Panc1 (cell line): ENCODE measurements around the gene STAM2. TPM values are rescaled to one million over a fixed set of nuclear protein-coding genes. Genes with fewer than 3 reads are reported as not detected.

Experiments used
- ATAC-seq: fragments of 200-7000 bp; cut with Tn5 transposase; 2 replicates; pipeline ENCODE4 v1.9.1; 2020; ENCODE audit warnings: mild to moderate bottlenecking, moderate library complexity
- BruUV-seq: library from RNA; stranded (reverse); fragments of 400-500 nt; replicated peaks from 2 replicates; lab custom pipeline; 2021; lab: Mats Ljungman, UMichigan
- CTCF ChIA-PET: fragments of 300-600 bp; sonication (Branson Sonifier 250); formaldehyde crosslinking; loops from one replicate; lab custom pipeline; 2022; ENCODE audit warnings: antibody characterized with exemption; lab: Charles Lee
- POLR2A ChIA-PET: fragments of 300-600 bp; sonication (Branson Sonifier 250); formaldehyde crosslinking; loops from one replicate; lab custom pipeline; 2022; ENCODE audit warnings: antibody characterized with exemption; lab: Charles Lee
- DNase-seq: peaks from one replicate; pipeline ENCODE4 v3.0.0-alpha.2; 2010; ENCODE audit warnings: low read depth, low spot score
- H3K27ac ChIP-seq: 2 replicates; pipeline ENCODE4 v1.5.1; 2011; ENCODE audit warnings: mild to moderate bottlenecking, low read length, inconsistent platforms
- H3K27me3 ChIP-seq: fragments of 200-500 bp; sonication (Bioruptor generic); 2 replicates; pipeline ENCODE4 v1.6.0; 2014; ENCODE audit warnings: low read length, inconsistent platforms; ENCODE audit not compliant: control insufficient read depth, insufficient read depth
- H3K36me3 ChIP-seq: fragments of 200-500 bp; sonication (Bioruptor generic); 2 replicates; pipeline ENCODE4 v1.5.1; 2014; ENCODE audit warnings: inconsistent platforms, mild to moderate bottlenecking, low read length, moderate library complexity; ENCODE audit not compliant: control insufficient read depth, insufficient read depth
- H3K4me1 ChIP-seq: 2 replicates; pipeline ENCODE4 v1.5.1; 2011; ENCODE audit warnings: inconsistent platforms, mild to moderate bottlenecking, low read length, moderate library complexity; ENCODE audit not compliant: control insufficient read depth, insufficient read depth
- H3K4me3 ChIP-seq, 2 experiments: 2 replicates each; pipeline ENCODE4 v1.5.1; 2011 to 2012; ENCODE audit warnings: low read depth in 2 of 2, low read length in 2 of 2, mild to moderate bottlenecking in 2 of 2, inconsistent platforms in 1 of 2, moderate library complexity in 1 of 2
- H3K9me3 ChIP-seq: fragments of 200-500 bp; sonication (Bioruptor generic); 2 replicates; pipeline ENCODE4 v1.5.1; 2014; ENCODE audit warnings: low read depth, mild to moderate bottlenecking, inconsistent platforms, low read length, moderate library complexity; ENCODE audit not compliant: control insufficient read depth, insufficient read depth
- POLR2AphosphoS5 ChIP-seq: IDR thresholded peaks from 2 replicates; pipeline ENCODE4 v1.6.1; 2012; ENCODE audit warnings: mild to moderate bottlenecking, low read depth, low read length, moderate library complexity
- SIN3A ChIP-seq: IDR thresholded peaks from 2 replicates; pipeline ENCODE4 v1.6.1; 2012; ENCODE audit warnings: low read depth, mild to moderate bottlenecking, low read length, moderate library complexity, borderline replicate concordance; ENCODE audit not compliant: insufficient read depth
- TCF7L2 ChIP-seq: IDR thresholded peaks from 2 replicates; pipeline ENCODE4 v1.6.1; 2011; ENCODE audit warnings: mild to moderate bottlenecking, low read depth, low read length, inconsistent platforms
- in situ Hi-C: cut with HindIII; loops from 2 replicates; pipeline ENCODE4 v1.10.0; 2016; ENCODE audit warnings: low sequenced_read_pairs, low pct_unique_long_range_greater_than_20kb
- intact Hi-C: fragments of 100-400 bp; cut with micrococcal nuclease; formaldehyde crosslinking; loops from one replicate; pipeline ENCODE4 v1.10.0; 2022; ENCODE audit not compliant: unreplicated experiment
- total RNA-seq: library from RNA; stranded (reverse); gene quantifications from one replicate; pipeline ENCODE4 v1.2.1, GENCODE V29; 2021; ENCODE audit not compliant: unreplicated experiment
- TF ChIP-seq, protein P1 (sequence below): fragments of 450-650 bp; IDR thresholded peaks from 2 replicates; pipeline ENCODE4 v1.5.1; 2017; ENCODE audit warnings: mild to moderate bottlenecking
- TF ChIP-seq, protein P2 (sequence below), 2 experiments: IDR thresholded peaks; 2 replicates each; pipeline ENCODE4 v1.6.1; 2011 to 2012; ENCODE audit warnings: low read depth in 2 of 2, control low read depth in 1 of 2, low read length in 1 of 2, mild to moderate bottlenecking in 1 of 2, moderate library complexity in 1 of 2; ENCODE audit not compliant: insufficient read depth in 1 of 2

The STAM2 gene
- total RNA-seq, 1 experiment from 2014 or later = 29.1 TPM

DNA sequence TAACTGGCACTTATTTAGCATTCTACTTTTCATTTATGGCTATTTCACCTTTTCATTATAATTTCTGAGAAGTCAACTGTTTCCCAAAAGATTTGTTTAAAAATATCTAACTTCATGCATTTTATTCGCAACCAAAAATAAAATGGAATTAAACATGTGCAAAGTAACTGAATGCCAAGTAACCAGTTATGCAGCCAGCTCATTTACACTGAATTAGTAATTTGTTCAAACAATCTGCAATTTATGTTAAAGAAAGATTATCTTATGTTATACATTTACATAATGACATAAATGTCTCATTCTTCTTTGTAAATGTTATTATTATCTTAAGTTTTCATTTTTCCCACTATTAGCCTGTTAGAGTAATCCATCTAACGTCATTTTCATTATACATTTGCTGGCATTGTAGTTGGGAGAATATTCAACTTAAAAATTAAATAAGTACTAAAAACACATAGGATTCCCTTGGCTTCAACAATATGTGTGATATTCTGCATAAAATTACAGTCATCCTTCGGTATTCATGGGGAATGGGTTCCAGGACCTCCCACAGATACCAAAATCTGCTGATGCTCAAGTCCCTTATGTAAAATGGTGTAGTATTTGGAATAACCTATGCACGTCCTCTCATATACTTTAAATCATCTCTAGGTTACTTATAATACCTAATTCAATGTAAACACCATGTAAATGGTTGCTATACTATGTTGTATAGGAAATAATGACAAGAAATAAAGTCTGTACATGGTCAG is 43.7 kb upstream of the STAM2 start:
- H3K4me3 ChIP-seq = no peak overlapping the region
- intact Hi-C loops = no loop called here
- DNase-seq (no peak), ATAC-seq (no peak)
- in situ Hi-C loops = no loop called here
- ChIA-PET CTCF (no interaction called here), POLR2A (no interaction called here)
- H3K36me3 ChIP-seq = no peaks in the 10 kb centered on the region; the same call in 1 of the 2 replicates
- no peaks in the 10 kb centered on the region for H3K4me1 ChIP-seq
- H3K27me3 ChIP-seq = no peaks in the 10 kb centered on the region
- no peak for TF ChIP-seq POLR2AphosphoS5
- BruUV-seq = no TSS peak
- no peaks in the 10 kb centered on the region for H3K9me3 ChIP-seq
- no peak overlapping the region for H3K27ac ChIP-seq

DNA sequence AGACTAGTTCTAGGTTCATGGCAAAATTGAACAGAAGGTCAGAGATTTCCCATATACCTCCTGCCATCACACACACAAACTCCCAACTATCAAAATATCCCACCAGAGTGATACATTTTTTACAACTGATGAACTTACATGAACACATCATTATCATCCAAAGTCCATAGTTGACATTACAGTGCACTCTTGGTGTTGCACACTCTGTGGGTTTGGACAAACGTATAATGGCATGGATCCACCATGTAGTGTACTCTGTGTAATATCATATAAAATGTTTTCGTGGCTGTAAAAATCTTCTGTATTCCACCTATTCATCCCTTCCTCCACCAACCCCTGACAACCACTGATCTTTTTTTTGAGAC is 25.9 kb upstream of the STAM2 start:
- CTCF ChIA-PET = no interaction called here
- no peak for DNase-seq

DNA sequence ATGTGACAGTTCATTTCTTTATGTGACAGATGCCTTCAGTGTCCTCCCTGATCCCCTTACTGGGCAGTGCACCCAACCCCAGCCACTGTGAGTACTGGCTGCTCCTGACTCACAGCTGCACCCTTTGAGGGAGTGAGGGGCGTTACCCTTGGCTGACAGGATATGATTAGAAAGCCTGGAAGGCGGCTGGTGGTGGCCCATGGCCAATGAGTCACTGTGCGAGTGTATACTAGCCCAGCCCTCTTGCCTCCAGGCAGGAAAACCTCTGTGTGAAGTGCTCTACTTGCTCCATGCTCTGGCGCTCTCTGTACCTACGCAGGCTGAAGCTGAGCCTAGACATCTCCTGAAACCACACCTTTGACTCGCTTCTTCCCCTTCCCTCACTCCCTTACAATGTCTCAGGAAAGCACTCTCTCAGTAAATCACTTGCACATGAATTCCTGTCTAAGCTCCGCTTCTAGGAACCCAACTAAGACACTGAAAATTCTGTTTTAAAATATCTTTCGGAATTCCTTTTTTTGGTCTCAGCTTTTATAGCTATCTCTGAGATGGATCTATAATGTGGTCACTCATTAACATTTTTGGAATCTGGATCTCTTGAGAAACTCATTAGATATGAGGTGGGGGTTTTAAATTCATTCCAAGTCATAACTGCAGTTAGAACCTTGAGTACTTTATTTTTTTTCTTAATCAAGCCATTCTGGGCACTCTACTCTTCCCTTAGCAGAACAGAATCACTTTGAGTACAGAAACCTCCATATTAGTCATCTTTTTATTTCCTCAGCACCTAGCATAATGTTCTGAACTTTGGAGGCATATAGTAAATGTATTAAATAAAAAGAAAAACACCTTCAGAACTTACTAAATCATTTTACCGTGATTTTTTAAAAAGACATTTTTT is 25.3 kb upstream of the STAM2 start:
- peak; percentile 97 for DNase-seq
- H3K27ac ChIP-seq = peak overlapping the region; percentile 75
- BruUV-seq = no TSS peak
- ATAC-seq = peak; percentile 100
- POLR2A ChIA-PET = interaction anchor here (0.6 kb wide), 1 partner anchor 278 kb away, joined by 5 read pairs; no protein-coding TSS in a partner anchor
- H3K27me3 ChIP-seq = no peaks in the 10 kb centered on the region
- in situ Hi-C loops = no loop called here
- no peaks in the 10 kb centered on the region for H3K9me3 ChIP-seq
- H3K4me3 ChIP-seq = peak overlapping the region; percentile 1 to 39; a peak in 3 of 4 replicates
- H3K4me1 ChIP-seq = peaks cover 12% of the 10 kb centered on the region
- CTCF ChIA-PET = no interaction called here
- TF ChIP-seq TCF7L2 = no peak
- peak; percentile 51; the same call in 1 of the 2 replicates for TF ChIP-seq POLR2AphosphoS5
- H3K36me3 ChIP-seq = no peaks in the 10 kb centered on the region
- intact Hi-C loops = no loop called here

More for the DNA sequence above, 25.9 kb upstream of the STAM2 start:
- Histone ChIP-seq H3K9me3 (no peaks in the 10 kb centered on the region), H3K4me1 (peaks cover 12% of the 10 kb centered on the region), H3K36me3 (no peaks in the 10 kb centered on the region), H3K27me3 (no peaks in the 10 kb centered on the region), H3K4me3 (no peak overlapping the region), H3K27ac (peak overlapping the region; percentile 75; the same call in 1 of the 2 replicates)
- ATAC-seq = no peak
- intact Hi-C loops = no loop called here
- POLR2A ChIA-PET = interaction anchor here (0.6 kb wide), 1 partner anchor 278 kb away, joined by 5 read pairs; no protein-coding TSS in a partner anchor
- TF ChIP-seq, protein P1, sequence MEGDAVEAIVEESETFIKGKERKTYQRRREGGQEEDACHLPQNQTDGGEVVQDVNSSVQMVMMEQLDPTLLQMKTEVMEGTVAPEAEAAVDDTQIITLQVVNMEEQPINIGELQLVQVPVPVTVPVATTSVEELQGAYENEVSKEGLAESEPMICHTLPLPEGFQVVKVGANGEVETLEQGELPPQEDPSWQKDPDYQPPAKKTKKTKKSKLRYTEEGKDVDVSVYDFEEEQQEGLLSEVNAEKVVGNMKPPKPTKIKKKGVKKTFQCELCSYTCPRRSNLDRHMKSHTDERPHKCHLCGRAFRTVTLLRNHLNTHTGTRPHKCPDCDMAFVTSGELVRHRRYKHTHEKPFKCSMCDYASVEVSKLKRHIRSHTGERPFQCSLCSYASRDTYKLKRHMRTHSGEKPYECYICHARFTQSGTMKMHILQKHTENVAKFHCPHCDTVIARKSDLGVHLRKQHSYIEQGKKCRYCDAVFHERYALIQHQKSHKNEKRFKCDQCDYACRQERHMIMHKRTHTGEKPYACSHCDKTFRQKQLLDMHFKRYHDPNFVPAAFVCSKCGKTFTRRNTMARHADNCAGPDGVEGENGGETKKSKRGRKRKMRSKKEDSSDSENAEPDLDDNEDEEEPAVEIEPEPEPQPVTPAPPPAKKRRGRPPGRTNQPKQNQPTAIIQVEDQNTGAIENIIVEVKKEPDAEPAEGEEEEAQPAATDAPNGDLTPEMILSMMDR = no peak
- TF ChIP-seq POLR2AphosphoS5 = no peak
- in situ Hi-C loops = no loop called here
- BruUV-seq = no TSS peak

DNA sequence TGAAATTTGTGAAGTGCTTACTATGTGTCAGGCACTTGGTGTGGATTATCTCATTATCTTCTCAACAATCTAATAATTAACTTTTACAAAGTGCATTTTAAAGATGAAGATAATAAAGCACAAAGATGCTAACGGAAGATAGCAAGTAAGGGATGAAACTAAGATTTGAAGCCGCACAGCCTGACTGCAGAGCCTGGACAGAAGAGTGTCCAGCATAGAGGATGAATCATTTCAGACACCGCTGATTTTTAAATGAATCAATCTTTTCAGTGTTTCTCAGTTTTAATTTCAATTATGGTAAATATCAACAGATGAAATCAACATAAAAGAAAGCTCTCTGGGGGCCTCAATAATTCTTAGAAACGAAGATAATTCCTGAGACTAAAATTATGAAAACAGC is 24.5 kb upstream of the STAM2 start:
- DNase-seq = no peak
- ChIA-PET CTCF (no interaction called here), POLR2A (no interaction called here)
- no peak overlapping the region for H3K4me3 ChIP-seq
- in situ Hi-C loops = no loop called here
- H3K27ac ChIP-seq = peak overlapping the region; percentile 21; the same call in 1 of the 2 replicates
- H3K9me3 ChIP-seq = no peaks in the 10 kb centered on the region
- H3K4me1 ChIP-seq = peaks cover 12% of the 10 kb centered on the region
- intact Hi-C loops = no loop called here
- no TSS peak for BruUV-seq
- H3K36me3 ChIP-seq = no peaks in the 10 kb centered on the region
- TF ChIP-seq TCF7L2 (no peak), POLR2AphosphoS5 (no peak), SIN3A (no peak)
- TF ChIP-seq, protein P2, sequence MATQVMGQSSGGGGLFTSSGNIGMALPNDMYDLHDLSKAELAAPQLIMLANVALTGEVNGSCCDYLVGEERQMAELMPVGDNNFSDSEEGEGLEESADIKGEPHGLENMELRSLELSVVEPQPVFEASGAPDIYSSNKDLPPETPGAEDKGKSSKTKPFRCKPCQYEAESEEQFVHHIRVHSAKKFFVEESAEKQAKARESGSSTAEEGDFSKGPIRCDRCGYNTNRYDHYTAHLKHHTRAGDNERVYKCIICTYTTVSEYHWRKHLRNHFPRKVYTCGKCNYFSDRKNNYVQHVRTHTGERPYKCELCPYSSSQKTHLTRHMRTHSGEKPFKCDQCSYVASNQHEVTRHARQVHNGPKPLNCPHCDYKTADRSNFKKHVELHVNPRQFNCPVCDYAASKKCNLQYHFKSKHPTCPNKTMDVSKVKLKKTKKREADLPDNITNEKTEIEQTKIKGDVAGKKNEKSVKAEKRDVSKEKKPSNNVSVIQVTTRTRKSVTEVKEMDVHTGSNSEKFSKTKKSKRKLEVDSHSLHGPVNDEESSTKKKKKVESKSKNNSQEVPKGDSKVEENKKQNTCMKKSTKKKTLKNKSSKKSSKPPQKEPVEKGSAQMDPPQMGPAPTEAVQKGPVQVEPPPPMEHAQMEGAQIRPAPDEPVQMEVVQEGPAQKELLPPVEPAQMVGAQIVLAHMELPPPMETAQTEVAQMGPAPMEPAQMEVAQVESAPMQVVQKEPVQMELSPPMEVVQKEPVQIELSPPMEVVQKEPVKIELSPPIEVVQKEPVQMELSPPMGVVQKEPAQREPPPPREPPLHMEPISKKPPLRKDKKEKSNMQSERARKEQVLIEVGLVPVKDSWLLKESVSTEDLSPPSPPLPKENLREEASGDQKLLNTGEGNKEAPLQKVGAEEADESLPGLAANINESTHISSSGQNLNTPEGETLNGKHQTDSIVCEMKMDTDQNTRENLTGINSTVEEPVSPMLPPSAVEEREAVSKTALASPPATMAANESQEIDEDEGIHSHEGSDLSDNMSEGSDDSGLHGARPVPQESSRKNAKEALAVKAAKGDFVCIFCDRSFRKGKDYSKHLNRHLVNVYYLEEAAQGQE (IDR thresholded peaks at IDR 0.05; ENCODE audit: insufficient read depth in 1 of 2, low read depth in 2 of 2, low read length in 1 of 2) = no peak
- TF ChIP-seq, protein P1 = no peak
- H3K27me3 ChIP-seq = no peaks in the 10 kb centered on the region
- no peak for ATAC-seq
